NAMALWA (cell line): Measurements from ENCODE around the gene TRPM1.
A peak's percentile ranks its signal among the peaks of the same experiment; 100 is the strongest.

Source experiments
- DNase-seq: peaks from one replicate; pipeline ENCODE4 v3.0.0-alpha.2; 2015; ENCODE audit warnings: low spot score

Gene TRPM1

GRCh38 chr15:31082771-31083369, 18.7 kb downstream of the TRPM1 start:
- no peak for DNase-seq

GRCh38 chr15:31081588-31082250, 19.8 kb downstream of the TRPM1 start:
- DNase-seq: no peak

GRCh38 chr15:31081056-31081455, 20.5 kb downstream of the TRPM1 start:
- no peak for DNase-seq

- peak; percentile 47 for DNase-seq
These were observed 20.9 kb downstream of the TRPM1 start for GRCh38 chr15:31080591-31081014.

- DNase-seq: no peak
These were observed 22.0 kb downstream of the TRPM1 start for GRCh38 chr15:31079519-31079918.

GRCh38 chr15:31078471-31078870, 23.1 kb downstream of the TRPM1 start:
- no peak for DNase-seq

- DNase-seq: no peak
These were observed 23.6 kb downstream of the TRPM1 start for GRCh38 chr15:31077941-31078340.

GRCh38 chr15:31077181-31077580, 24.3 kb downstream of the TRPM1 start:
- DNase-seq: peak; percentile 16

- no peak for DNase-seq
These were observed 27.2 kb downstream of the TRPM1 start for GRCh38 chr15:31074321-31074720.

GRCh38 chr15:31070867-31071266, 30.7 kb downstream of the TRPM1 start:
- DNase-seq: no peak

- DNase-seq: no peak
These were observed 32.0 kb downstream of the TRPM1 start for GRCh38 chr15:31069360-31070000.

GRCh38 chr15:31067890-31068603, 33.5 kb downstream of the TRPM1 start:
- DNase-seq: no peak

GRCh38 chr15:31065824-31066223, 35.7 kb downstream of the TRPM1 start:
- DNase-seq: no peak

GRCh38 chr15:31062911-31063310, 38.6 kb downstream of the TRPM1 start:
- no peak for DNase-seq

GRCh38 chr15:31062310-31062847, 39.1 kb downstream of the TRPM1 start:
- no peak for DNase-seq

- no peak for DNase-seq
These were observed 40.9 kb downstream of the TRPM1 start for GRCh38 chr15:31060429-31061140.

- no peak for DNase-seq
These were observed 43.1 kb downstream of the TRPM1 start for GRCh38 chr15:31058236-31058962.

GRCh38 chr15:31051496-31052080, 49.9 kb downstream of the TRPM1 start:
- no peak for DNase-seq

- no peak for DNase-seq
These were observed 50.6 kb downstream of the TRPM1 start for GRCh38 chr15:31050953-31051352.

GRCh38 chr15:31049682-31050615, 51.6 kb downstream of the TRPM1 start:
- DNase-seq: peak; percentile 23
